HUDEP-2 (cell line): ENCODE results near the gene ABTB1.

Experiments
- DNase-seq, 76 experiments: peaks; one replicate each; lab custom pipeline; 2025; ENCODE audit not compliant: unreplicated experiment in 76 of 76; lab: John Stamatoyannopoulos, UW

ABTB1 gene

DNA sequence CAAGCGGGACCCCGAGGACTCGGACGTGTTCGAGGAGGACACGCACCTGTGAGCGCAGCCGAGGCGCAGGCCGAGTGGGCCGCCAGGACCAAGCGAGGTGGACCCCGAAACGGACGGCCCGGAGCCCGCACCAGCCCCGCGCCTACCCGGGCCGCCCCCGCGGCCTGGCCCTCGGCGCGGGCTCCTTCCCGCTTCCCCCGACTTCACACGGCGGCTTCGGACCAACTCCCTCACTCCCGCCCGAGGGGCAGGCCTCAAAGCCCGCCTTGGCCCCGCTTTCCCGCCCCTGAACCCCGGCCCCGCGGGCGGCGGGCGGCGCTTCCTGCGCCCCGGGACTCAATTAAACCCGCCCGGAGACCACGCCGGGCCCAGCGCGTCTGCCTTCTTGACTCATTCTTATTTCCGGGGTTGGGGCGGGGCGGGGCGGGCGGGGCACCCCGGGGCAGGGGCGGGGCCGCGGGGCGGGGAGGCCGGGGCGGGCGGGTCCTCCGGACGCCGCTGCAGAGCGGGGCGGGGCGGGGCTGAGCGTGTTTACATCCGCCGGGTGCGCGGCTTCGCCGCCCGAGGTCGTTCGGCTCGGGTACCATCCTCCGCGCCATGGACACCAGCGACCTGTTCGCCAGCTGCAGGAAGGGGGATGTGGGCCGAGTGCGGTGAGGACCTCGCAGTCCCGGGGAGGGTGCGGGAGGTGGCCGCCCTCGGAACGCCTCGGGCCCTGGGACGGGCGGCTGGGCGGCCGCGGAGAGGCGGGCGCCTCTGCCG lies at the start of gene ABTB1:
ABTB1 (plus strand) TSS at position 524 of the 762 bp plus-strand sequence; CDS start at position 598, 74 bp downstream.
- peak in 70 of 76 experiments; percentile 3 to 86 (median 68) for DNase-seq

DNA sequence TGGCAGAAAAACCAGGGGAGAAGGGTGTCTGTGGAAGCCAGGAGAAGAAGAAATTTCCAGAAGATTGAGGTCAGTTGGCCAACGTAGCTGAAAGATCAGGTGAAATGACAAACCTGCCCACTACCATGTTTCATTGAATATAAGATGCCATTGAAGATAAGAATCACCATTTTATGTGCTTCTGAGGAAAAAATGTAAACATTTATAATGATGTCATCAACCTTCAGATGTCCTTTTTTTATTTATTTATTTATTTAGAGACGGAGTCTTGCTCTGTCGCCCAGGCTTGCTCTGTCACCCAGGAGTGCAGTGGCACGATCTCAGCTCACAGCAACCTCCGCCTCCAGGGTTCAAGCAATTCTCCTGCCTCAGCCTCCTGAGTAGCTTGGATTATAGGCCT lies 48.7 kb upstream of the ABTB1 start:
- DNase-seq = no peak

DNA sequence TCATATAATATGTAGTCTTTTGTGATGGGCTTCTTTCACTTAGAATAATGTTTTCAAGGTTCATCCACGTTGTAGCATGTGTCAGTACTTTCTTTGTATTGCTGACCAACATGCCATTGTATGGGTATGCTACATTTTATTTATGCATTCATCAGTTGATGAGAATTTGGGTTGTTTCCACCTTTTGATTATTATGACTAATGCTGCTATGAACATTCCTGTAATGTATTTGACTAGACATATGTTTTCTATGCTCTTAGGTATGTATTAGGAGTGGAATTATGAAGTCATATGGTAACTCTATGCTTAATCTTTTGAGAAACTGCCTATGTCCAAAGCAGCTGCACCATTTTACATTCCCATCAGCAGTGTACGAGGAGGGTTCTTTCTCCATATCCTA lies 46.9 kb upstream of the ABTB1 start:
- no peak for DNase-seq

DNA sequence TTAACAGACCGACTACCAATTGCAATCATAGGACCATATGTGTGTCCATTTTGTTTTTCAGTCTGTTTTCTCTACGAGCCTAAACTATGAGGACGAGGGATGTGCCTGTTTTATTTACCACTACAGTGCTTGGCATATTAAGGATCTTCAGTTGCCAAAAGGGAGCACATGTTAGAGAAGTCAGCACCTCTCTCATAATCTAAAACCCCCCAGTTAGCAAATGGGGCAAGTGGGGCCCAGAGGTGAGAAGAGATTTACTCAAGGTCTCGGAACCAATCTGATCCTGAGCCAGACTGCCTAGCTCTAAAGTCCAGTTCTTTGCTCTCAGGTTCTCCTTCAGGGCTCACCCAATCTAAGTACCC lies 44.3 kb upstream of the ABTB1 start:
- no peak for DNase-seq

DNA sequence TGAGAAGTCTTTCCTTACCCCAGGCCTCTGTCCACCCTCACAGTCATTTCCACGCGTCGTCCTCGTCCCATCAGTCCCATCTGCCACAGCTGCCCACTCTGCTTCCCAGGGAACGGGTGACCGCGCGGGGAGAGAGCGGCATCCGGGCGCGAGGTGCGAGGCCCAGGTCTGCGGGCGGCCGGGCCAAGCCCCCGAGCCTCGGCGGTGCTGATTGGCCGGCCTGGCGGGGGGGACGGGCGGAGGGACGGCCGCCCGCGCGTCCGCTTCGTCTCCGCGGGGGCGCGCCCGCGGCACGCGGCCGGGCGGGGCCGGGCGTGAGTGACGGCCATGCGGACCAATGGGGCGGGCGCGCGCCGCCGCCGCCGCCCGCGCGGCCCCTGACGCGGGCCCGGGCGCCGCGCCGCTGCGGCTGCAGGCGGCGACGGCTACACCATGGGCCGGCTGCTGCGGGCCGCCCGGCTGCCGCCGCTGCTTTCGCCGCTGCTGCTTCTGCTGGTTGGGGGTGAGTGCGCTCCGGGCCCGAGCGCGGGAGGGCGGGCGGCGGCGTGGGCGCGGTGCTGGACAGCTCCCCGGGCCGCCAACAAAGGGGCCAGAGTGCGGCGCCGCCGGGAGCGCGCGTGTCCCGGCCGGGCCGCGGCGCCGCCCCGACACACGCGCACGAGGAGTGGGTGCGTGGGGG lies 43.8 kb upstream of the ABTB1 start, which contains the start of gene PODXL2:
PODXL2 (plus strand) TSS at position 398 of the 679 bp plus-strand sequence; CDS start at position 433, 35 bp downstream.
- peak in 68 of 76 experiments; percentile 5 to 79 (median 58) for DNase-seq

DNA sequence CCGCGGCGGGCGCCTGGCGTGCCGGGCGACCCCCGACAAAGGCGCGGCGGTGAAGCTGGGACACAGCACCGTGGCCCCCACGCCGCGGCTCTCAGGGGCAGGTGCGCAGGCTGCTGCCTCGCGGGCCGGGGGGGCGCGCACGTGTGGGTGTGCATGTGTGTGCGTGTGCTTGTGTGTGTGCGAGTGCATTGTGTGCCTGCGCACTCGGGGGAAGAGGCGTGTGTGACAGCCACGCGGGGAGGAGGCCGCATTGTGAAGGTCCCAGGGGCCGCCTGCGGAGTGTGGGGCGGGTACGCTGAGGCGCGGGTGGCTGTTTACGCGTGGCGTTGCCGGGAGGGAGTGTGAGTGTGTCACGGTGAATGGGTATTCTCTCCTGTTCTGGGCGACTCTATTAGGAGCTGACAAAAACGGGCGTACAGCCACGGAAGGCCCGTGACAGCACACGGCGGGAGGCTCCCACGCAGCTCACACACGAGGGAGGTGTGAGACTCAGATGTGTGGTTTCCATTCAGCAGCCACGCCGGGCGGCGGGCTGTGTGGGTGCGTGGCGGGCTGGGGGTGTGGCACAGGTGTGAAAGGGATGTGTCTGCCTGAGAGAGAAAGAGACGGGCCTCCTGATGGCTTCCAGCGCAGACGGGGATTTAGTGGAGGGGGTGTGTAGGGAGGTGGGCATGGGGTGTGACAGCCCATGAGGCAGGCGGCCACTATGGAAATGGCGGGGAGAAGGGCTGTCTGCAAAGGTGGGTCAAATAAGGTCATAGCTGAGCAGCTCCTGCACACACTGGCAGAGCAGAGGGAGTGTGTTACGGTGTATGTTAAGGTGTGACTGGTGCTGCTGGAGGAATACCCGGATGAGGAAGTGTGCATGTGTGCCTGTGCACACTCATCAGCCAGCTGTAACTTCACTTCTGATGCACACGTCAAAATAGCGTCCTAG lies 43.0 kb upstream of the ABTB1 start:
- peak in 10 of 76 experiments; percentile 11 to 40 (median 24) for DNase-seq

DNA sequence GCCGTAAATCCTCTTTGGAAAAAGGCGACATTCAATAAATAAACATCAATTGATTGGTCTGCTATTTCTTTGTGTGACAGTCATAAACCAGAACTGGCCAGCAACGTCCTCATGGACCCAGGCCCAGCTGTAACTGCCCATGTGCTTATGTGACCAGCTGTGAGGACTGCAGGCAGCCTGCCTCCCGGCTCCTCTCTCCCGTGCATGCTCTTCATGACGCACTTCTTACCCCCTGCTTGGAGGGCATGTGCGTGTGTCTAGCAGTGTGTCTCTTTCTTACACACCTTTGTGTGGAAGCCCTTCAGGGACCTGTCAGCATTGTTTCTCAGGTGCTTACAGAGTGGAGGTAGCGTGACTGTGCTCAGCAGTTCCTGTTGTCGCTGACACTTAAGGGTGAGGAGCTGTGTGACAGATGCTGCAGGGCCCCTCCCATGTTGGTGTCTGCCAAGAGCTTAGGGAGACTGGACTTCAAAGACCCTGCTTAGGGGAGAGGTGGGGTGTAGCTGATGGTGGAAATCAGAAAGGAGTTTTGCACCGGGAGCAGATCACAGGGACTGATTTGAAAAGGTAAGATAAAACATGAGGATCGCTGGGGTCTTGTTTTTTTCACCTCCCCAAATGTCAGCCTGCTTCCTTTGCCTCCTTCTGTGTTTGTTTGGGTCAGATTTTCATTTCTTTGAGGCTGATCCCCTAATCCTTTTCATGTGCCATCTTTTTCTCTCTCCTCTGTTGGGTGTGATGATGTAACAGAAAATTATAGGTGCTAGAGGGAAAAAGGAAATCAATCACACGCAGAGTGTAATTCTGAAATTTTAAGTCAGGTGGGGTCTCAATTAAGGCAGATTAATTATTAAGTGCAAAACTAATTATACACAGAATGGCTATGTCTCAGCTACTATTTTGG lies 41.7 kb upstream of the ABTB1 start:
- DNase-seq = no peak

DNA sequence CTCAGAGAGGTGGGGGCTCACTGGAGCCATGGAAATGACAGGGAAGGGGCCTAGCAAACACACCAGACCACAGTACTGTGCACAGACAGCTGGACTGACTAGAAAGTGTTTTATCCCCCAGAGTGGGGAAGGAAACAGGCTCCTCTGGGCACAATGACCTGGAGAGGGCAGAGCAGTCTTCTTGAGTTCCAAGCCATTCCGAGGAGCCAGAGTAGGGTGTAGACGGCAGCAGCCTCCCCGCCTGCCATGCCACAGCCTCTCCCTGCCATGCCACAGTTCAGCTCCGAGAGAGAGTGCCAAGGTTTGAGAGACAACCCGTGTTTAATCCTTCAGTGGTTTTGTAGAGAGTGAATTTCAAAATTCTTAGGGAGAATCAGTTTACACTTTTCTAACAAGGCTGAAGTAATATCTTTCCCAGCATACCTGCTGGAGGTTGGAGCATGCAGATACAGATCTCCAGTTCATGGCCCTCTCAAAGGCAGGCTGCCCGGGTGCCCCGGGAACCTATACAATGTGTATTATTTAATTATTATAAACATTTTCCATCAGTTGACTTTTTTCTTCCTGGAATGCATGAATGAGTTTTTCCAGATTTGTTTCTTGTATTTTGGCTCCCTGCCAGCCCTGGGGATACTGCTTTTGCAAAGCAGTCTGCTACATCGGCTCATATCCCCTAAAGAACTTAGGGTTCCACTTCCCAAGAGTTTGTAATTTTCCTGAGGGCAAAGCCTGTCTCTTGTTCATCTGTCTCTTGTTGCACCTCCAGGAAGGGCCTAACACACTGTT lies 40.5 kb upstream of the ABTB1 start:
- no peak for DNase-seq

DNA sequence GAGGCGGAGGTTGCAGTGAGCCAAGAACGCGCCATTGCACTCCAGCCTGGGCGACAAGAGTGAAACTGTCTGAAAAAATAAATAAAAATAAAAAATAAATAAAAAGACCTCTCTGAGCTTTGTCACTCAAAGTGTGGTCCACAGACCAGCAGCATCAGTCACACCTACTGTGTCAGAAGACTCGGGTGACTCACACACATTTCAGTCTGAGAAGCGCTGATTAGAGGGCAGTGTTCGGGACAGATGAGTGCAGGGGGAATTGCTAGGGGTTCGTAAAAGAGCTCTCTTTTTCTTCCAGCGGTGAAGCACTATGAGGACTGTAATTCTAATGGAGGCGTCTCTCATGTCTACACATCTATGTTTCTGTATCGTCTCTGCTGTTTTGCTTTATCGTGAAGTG lies 38.1 kb upstream of the ABTB1 start:
- no peak for DNase-seq

DNA sequence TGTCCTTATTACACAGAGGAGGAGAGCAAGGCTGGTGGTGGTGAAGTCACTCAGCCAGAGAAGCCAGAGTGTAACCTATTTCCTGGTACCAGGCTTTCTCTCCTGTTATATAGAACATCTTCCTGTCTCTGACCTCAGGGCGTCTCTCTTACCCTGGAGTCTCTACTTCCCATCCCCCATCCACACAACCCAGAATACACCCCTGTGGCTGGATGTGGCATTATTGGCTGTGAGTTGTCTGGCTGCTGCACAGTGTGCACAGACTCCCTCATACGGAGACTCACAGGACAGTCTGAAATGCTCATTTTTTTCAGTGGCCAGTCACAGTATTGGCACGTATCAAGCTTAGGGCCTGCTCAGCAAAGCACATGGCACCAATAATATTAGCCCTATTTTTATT lies 35.2 kb upstream of the ABTB1 start:
- peak in 13 of 76 experiments; percentile 4 to 37 (median 9) for DNase-seq

DNA sequence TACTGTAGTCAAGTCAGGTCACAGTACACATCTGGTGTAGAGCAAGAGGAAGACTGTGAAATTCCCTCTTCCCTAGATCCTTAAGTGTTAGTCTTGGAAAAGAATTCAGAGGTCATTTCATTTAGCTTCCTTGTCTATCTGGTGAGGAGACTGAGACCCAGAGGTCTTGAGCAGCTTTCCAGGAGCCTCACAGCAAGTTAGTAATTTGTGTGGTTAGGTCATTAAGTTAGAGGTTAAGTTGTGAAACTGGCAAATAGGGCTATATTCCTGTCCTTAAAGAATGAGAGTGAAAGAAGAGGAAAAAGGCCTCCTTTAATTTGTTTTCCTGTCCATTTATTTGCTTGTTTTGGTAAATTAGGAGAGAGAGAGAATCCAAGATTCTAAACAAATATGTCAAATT lies 34.8 kb upstream of the ABTB1 start:
- DNase-seq = no peak

DNA sequence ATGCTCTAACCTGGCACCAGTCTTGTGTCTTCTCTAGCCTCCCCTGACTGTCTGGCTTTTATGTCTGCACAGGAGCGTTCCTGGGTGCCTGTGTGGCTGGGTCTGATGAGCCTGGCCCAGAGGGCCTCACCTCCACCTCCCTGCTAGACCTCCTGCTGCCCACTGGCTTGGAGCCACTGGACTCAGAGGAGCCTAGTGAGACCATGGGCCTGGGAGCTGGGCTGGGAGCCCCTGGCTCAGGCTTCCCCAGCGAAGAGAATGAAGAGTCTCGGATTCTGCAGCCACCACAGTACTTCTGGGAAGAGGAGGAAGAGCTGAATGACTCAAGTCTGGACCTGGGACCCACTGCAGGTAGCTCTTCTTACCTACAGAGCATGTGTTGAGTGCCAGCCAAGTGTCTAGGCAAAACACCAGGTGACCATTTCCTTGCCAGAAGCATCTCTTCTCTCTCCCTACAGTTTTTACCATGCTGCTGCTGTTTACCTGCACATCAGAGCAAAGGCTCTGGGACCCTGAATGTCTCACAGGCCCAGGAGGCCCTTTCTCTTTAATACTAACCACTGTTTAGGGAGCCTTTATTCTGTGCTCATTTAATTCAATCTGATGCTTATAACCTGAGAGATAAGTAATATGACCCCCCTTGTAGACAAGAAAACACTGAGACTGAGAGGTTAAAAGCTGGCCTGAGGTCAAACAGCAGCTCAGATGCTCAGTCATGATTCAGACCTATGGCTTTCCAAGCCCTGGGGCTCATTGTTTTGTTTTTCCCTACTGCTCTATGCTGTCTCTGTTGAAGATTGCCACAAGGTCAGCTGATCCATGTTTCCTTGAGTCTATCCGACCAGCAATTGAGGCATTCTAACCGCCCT lies 33.3 kb upstream of the ABTB1 start:
- DNase-seq = no peak

DNA sequence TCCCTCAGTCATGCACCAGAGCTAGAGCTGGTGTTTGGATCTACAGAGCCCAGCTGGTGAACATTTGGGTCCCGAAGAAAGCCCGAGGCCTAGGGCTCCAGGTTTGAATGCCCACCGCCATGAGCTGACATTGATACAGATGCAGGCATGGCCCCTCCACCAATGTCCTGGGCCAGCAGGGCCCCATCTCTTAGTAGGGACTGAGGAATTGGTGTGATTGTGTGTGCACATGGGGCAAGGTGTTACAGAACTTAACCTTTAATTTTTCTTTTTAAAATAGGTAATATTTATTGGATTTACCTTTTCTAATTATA lies 32.8 kb upstream of the ABTB1 start:
- no peak for DNase-seq

DNA sequence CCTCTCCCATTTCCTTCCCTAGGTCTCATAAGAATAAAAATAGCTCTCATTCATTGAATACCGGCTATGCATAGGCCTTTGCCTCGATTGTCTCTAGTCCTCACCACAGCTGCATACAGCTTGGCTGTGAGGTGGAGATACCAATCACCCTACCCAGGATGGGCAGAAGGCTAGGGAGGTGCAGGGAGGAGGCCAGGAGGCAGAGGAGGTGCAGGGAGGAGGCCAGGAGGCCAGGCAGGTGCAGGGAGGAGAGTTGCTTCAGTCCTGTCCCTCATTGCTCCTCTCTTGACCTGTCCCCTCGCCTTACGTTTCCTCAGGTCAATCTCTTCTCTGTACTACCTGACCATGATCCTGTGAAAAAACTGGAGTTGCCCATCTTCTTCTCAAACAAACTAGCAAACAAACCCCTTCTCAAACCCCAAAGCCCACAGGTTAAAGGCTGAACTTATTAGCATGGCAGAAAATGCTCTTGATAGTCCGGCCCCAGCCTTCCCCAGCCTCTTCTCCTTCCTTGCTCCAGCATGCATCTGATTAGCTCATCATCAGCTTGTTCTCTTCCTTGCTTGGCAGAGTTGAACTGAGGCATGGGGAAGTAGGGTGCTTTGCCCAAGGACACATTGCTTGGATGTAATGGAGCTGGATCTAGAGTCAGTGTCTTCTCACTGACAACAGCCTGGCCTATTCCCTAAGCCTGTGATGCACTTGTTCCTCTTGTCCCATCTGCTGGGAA lies 27.9 kb upstream of the ABTB1 start:
- no peak for DNase-seq

DNA sequence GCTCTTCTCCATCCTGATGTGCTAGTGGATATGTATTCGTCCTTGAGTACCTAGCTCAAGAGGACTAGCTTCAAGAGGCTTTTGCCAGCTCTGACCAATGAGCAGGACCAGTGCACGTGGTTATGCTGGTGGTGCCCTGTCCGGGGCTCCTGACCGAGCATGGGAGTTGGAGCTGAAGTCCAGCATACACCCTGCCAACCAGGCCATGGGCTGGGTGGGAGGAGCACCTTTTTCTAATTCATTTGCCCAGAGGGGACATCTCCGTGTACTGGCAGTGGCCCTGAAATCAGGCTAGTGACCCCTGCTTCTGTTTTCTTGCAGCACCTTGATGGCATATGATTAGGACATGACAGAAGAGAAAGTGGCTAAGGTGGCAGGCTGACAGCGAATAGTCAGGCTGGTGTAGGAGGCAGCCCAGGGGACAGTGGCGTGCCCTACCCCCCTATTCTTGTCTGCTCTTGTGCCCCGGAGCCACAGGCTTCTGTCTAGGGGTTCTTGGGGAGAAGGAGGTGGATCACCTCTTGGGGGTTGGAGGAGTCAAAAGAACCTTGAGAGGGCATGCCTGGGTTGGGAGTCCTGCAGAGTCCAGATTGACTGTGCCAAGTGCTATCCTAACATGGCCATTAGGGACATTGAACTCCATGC lies 27.3 kb upstream of the ABTB1 start:
- no peak for DNase-seq

DNA sequence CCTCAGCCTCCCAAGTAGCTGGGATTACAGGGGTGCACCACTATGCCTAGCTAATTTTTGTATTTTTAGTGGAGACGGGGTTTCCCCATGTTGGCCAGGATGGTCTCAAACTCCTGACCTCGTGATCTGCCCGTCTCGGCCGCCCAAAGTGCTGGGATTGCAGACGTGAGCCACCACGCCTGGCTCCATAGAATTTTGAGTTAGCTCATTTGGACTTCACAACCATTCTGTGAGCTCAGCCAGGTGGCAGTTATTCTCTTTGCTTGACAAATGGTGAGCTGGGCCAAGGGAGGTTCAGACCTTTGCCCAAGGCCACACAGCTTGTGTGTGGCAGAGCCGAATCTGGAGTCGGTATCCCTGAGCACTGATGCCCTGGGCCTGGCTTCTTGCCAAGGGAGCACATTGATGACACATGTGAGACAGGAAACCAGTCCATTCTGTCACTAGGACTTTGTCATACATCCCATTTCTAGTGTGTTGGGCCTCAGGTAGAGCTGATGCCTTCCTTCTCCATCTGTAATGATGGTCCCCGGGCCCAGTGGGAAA lies 26.2 kb upstream of the ABTB1 start:
- no peak for DNase-seq
